Endometrial microvascular endothelial cells (primary cell): ENCODE data around the gene NOL6. TPM values are rescaled to one million over a fixed set of nuclear protein-coding genes. Genes with fewer than 3 reads are reported as not detected.

Experiments
- in situ Hi-C: cut with HindIII; loops from 2 replicates; pipeline ENCODE4 v1.10.0; 2017; ENCODE audit warnings: low sequenced_read_pairs, low pct_unique_long_range_greater_than_20kb; ENCODE audit errors: inconsistent ontology term
- total RNA-seq: library from RNA; depleted of rRNA; stranded (reverse); fragments of >200 nt; gene quantifications from one replicate; pipeline ENCODE4 v1.2.3, GENCODE V29; 2015; ENCODE audit errors: inconsistent ontology term

The NOL6 gene
- total RNA-seq, 1 donor from 2014 or later = 47.6 TPM

DNA sequence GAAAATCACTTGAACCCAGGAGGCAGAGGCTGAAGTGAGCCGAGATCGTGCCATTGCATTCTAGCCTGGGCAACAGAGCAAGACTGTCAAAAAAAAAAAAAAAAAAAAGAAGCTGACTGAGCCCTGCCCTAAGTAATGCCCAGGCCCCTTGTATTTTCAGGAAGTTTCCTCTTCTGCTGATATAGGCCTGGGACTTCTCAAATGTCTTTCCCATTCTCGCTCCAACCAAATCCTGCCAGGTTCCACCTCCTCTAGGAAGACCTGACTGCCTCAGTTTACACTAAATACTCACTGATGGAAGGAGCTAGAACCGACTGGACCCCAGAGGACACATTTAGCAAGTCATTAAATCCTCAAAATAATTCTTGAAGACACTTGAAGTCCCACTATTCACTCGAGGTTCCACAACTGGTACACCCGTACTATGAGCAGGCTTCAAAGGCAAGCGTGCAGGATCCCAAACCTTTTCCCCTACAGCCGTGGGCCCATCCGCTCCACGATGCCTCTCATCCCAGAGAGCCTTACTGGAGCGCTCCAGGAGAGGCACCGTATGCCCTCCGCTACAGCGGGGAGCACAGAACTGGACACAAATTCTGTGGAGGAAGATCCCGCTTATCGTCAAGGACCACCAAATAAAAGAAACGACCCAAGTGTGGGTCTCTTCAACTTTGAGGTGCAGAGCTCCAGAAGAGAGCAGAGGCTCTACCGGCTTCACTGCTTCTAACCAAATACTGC is 676 bp downstream of the NOL6 start:
- in situ Hi-C loops = loop anchor here (25.0 kb wide), 1 partner anchor 186 kb away; the partner anchor contains the start of gene NFX1

DNA sequence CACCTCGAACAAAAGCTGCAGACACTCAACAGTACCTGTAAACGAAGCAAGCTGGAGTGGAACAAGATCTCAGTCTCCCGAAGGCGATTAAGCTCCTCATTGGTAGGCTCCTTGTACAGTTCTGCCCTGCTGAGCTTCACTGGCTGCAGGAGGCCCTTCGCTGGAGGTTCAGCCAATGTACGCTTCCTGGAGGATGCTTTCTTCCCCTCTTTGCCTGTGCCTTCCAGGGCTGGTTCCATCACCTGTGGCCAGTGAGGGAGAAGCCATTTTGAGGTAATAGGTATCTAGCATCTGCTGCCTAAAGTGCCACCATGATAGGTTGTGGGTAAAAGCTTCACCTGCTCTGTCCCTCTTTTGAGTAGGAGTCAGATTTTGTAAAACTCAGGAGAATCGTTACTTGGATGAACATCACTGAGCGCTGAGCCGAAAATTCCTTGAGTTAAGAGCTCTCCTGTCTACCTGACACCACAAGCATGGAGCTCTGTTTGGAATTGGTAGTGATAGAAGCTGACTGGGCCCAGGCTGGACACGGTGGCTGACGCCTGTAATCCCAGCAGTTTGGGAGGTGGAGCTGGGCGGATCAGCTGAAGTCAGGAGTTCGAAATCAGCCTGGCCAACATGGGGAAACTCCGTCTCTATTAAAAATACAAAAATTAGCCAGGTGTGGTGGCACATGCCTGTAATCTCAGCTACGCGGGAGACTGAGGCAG is 1.4 kb downstream of the NOL6 start:
- in situ Hi-C loops = loop anchor here (25.0 kb wide), 1 partner anchor 185 kb away; the partner anchor contains the start of gene NFX1

DNA sequence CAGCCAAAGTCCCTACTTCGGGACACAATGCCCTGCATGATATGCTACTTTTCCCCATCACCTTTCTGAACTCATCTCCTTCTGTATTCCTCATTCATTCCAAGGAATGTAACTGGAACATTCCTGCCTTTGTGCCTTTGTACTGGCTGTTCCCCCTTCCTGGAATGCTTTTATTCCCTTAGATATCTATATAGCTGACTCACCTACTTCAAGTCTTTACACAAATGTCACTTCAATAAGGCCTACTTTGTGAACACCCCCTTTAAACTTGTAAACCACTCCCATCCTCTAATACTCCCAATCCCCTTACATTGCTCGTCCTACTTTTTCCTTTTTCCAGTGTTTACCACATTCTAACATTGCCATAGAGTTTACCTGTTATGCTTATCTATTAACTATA is 2.4 kb downstream of the NOL6 start:
- in situ Hi-C loops = loop anchor here (25.0 kb wide), 1 partner anchor 184 kb away; the partner anchor contains the start of gene NFX1

DNA sequence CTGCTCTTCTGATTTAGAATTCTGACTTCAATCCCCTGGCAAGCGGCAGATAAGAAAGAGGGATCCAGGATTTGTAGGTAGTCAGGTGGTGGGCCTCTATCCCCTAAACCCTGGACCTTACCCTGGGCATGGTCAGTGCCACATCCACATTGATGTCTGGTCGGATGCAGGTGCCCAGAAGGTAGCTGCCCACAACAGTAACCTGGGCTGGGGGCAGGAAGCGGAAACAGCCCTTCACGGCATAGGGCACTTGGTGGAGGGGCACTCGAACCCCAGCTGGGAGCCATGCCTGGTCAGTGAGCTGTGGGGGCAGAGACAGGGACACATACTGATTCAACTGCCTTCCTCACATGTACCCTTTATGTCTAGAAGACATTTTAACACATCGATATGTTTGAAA is 3.8 kb downstream of the NOL6 start:
- in situ Hi-C loops = loop anchor here (25.0 kb wide), 1 partner anchor 183 kb away; the partner anchor contains the start of gene NFX1

DNA sequence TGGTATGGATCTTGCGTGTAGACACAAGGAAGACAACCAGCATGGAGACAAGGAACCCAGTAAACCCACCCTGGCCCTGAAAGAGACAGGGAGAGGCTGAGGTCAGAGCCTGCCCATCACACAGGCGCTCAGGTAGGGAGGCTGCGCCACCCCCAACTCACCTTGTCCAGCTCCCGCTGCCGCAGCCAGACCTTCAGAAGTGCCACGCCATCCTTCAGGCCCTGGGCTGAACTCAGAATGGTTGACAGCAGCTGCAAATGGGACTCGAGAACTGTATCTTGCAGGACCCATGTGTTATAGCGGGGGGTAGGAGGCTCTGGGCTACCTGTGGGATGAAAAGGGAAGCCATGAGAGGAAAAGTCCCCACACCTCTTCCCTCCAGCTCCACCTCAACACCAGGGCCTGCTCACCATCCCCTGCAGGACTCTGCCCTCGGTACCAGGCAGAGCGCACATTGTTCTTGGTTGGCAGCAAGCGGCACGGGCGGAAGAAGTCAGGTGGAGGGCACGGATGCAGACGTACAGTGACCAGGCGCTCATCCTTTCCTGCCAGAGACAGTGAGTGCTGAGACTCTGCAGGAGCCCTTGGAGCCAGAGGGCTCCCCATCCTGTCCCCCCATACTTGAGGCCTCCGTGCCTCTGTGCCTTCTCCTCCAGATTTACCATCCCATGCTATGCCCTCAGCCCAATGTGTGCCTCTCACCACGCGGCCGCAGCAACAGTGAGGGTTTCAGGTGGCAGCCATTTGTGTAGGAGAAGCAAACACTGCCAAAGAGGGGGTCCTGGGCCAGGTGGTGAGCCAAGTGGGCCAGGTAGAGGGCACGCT is 4.7 kb downstream of the NOL6 start:
- in situ Hi-C loops = loop anchor here (25.0 kb wide), 1 partner anchor 182 kb away; the partner anchor contains the start of gene NFX1

DNA sequence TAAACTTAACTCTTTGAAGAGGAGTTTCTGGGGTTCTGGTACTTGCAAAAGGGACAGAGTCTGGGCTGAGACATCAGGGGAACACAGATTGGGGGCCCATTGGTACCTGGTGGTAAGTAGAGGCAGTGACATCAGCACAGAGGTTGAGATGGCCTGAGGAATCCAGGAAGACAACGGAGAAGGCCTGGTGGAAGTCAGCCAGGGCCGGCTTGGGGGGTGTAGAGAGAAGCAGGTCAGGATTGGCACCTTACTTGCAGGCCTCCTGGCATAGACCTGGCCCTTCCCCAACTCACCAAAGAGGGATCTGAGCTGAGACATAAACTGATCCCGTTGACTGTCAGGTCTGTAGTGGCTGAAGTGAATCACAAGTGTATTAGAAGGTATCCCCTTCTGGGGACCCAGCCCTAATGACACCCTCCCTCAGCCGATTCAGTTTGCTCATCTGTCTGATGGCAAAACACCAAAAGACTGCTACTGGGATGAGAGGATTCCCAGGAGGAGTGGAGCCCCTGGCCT is 5.5 kb downstream of the NOL6 start:
- in situ Hi-C loops = loop anchor here (25.0 kb wide), 1 partner anchor 181 kb away; the partner anchor contains the start of gene NFX1

DNA sequence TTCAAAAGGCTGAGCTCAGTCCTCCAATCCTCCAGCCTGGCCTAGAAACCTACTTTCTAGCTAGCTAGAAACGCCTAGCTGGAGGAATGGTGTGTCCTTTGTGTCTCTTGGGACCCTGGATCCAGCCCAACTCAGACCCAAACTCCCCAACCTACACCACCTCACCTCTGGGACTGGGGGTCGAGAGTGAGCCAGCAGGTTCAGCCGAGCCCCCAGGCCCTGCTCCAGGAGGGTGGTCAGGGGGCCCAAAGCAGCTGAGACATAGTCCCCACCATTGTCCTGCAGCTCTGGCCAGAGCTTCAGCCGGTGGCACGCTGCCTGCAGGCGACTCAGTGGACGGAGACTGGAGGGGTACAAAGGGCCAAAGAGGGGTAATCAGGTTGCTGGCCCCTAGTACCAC is 6.2 kb downstream of the NOL6 start:
- in situ Hi-C loops = loop anchor here (25.0 kb wide), 1 partner anchor 180 kb away; the partner anchor contains the start of gene NFX1

DNA sequence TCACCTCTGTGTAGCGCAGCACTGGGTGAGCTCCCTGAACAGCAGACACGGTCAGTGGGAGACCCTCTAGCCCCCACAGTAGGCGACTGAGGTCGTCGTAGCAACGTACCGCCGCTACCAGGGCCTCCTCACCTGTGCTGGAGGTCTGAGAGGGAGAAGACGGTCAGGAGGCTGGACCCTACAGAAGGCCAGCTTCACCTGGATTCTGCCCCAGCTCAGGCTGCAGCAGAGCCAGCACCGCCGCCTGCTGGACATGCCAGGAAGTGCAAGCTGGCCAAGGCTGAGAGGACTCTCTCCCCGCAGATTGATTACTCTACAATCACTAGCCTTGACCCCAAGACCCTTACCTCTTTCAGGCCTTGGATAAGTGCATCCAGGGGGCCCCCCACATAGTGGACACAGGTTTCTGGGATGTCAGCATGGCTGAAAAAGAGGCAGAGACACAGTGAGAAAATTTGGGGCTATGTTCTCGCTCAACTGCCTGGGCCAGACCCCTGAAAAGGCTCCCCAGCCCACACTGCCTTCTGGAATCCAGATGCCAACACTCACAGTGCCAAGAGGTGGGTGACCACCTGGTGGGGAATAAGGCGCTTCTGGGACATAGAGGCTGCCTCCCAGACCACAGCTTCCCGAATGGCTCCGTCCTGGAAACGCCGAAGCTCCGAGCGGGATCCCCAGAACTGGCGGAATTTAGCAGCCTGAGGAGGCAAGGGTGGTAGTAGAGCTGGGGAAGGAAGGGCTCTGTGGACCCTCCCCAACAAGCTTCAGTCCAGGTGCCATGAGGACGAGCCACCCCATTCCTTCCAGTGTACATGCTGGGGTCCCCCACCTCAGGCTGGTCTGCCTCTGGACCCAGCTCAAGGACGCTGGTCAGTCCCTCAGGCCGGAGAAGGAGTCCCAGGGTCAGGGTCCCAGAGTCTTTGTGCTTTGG is 6.9 kb downstream of the NOL6 start:
- in situ Hi-C loops = loop anchor here (25.0 kb wide), 1 partner anchor 180 kb away; the partner anchor contains the start of gene NFX1

DNA sequence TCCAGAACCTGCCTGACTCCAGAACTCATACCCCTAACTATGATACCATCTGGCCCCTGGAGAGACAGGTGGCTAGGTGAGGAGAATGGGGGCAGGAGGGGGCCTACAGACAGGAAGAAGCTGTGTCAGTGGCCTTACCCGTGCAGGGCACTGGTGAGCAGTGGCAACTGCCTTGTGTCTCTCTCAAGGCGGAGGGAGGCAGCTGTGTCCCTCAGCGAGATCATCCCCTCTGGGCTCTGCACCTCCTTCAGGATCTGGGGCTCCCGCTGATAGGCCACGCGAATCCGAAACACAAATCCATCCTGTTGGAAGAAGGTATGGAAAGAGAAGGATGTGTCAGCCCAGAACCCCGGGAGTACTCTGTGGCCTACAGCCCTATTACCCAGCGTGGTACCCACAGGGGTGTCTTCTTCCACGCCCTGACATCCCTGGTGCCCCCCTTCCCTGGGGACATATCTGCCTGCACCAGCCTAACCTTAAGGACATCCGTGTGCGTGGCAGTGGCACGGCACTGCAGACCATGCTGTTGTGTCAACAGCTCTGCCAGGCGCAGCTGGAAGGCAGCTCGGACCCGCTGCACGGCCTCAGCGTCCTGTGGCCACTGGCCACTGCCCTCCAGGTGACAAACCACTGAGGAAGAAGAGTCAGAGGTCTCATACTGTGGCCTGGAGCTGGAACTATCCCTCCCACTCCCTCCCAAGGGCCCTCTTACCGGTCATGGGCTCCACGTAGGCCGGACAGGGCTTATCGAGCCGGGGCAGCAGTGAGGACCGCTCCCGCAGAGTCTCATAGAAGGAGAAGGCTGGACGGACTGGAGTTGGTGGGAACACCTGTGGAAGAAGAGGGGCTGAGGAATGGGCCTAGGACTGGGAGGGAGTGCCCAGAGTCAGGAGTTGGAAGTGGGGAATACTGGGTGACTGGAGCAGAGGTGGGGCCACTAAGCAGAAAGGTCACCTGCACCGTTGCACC is 7.8 kb downstream of the NOL6 start:
- in situ Hi-C loops = loop anchor here (25.0 kb wide), 1 partner anchor 179 kb away; the partner anchor contains the start of gene NFX1

DNA sequence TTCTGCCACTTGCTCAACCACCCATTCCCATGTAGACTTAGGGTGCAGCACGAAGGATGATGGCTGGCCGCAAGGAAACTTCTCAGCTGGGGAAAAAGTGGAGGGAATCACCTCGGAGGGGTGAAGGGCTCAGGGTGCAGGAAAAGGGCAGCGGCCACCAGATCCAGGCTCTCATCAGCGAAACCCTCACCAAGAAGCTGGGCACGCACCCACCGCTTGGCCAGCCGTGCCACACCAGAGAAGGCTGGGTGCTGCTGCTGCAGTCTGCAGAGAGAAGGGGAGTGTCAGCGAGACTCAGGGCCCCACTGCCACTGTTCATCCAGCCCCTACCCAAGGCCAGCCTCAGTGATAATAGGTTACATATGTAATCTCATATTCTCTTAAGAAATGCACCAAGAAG is 8.6 kb downstream of the NOL6 start:
- in situ Hi-C loops = loop anchor here (25.0 kb wide), 1 partner anchor 178 kb away; the partner anchor contains the start of gene NFX1

DNA sequence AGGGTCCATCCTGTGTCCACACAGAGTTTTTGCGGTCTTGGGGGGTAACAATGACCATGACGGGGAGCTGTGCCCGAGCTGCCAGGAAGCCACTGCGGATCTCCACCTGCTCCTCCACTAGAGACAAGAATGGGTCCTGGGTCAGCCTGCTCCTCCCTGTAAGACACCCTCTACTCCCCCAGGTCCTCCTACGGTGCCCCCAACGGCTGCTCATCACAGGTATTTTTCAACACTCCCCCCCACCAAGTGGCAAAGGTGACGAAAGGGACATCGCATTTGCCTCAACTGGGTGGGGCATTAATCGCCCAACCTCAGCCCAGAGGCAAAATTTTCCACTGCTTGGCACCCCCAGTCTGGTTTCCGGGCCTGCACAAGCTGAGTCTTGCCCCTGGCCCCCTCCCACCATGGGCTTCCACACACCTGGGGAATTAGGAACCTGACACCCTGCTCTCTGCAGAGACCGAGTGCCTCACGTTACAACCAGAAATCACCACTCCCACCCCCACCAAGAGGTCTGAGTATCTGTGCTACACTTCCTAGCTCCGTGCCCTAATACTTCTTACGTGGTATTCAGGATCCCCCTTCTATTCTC is 9.6 kb downstream of the NOL6 start:
- in situ Hi-C loops = loop anchor here (25.0 kb wide), 1 partner anchor 177 kb away; the partner anchor contains the start of gene NFX1

DNA sequence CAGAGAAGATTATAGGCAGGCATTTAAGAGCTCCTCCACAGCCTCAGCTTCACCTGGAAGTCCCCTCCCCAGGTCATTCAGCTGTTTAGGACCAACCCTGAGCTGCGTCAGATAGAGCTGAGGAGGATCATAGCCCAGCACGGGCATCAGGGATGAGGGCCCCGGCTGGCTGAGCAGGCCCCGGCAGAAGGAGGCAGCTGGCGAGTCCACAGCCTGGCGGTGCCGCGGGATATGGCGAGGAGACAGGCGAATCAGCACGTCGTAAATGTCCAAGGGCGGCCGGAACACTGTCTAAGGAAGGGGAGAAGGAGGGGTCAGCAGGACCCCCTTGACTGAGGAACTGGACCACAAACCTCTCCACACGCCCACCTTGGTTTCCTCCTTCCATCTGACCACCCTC is 10.6 kb downstream of the NOL6 start:
- in situ Hi-C loops = loop anchor here (25.0 kb wide), 1 partner anchor 176 kb away; the partner anchor contains the start of gene NFX1

DNA sequence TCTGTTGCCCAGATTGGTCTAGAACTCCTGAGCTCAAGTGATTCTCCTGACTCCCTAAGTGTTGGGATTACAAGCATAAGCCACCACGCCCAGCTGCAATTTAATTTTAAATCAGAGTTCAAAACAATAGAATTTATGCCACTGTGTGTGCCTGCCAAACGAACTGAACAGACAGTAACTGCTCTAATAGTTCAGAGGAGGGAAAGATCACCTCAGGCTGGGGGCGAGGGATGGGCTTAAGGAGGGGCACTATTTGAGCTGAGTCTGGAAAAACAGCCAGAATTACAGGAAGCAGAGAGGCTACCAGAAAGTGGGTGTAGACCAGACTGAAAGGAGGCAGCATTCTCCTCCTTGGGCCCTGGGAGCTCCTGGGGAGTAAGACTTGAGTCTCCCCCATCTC is 12.2 kb downstream of the NOL6 start:
- in situ Hi-C loops = loop anchor here (25.0 kb wide), 1 partner anchor 174 kb away; the partner anchor contains the start of gene NFX1

DNA sequence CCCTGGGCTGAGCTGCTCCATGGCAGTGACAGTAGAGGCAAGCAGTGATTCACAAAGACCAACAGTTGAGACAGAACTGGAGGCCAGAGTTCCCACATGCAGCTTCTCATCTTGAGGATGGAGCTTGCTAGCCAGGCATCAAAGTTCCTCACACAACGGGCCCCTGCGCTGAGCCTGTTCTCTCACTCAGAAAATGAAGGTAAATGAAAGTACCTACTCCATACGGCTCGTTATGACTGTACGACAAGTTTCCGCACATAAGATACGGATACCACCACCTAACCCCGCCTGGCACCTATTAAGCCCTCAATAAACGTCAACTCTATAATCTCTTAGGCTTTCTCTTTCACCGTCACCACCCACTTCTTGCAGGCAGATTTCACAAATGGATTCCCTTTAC is 12.9 kb downstream of the NOL6 start:
- in situ Hi-C loops = loop anchor here (25.0 kb wide), 1 partner anchor 174 kb away; the partner anchor contains the start of gene NFX1

DNA sequence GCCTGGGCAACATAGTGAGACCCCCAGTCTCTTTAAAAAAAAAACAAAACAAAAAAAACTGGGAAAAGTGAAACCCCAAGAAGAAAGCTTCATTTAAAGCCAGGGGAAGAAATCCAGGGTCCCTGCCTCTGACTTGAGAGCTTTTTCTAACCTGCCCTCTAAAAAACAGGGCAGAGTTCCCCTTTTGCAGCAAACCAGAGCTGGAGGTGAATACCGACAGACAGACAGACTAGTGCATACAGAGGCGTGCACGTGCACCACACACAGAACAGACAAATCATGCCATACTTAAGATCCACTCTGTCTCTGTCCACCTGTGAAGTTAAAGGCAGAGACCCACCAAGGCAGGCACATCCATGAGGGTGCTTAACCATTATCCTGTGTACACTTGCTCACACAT is 14.6 kb downstream of the NOL6 start:
- in situ Hi-C loops = loop anchor here (25.0 kb wide), 1 partner anchor 172 kb away; the partner anchor contains the start of gene NFX1

DNA sequence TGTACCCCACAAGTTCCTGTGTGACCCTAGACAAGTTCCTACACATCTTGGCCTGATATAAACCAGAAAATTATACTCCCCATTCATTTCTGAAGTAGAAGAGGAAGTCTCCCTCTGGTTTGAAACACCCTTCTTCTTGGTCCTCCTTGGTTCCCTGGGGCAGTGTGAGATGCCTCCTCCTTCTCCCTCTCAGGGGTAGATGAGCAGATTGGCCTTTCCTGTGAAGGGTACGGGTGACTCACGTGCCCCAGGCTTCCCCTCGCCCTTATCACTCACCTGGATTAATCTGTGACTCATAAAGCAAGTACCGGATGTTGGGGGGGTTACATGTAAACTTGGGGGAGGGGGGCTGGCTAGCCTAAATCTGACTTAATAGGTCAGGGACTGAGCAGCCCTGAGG is 15.3 kb downstream of the NOL6 start:
- in situ Hi-C loops = loop anchor here (25.0 kb wide), 1 partner anchor 171 kb away; the partner anchor contains the start of gene NFX1
